AG04449 (cell line): Measurements from ENCODE around the gene ARPIN.
A peak's percentile ranks its signal among the peaks of the same experiment; 100 is the strongest.

Experiments
- CTCF ChIA-PET: fragments of 350-600 bp; formaldehyde crosslinking; extraction: SDS; loops from one replicate; lab custom pipeline; 2021; ENCODE audit warnings: antibody characterized with exemption; lab: Yijun Ruan, JAX
- POLR2A ChIA-PET: fragments of 400-600, 350-600 bp; formaldehyde crosslinking; extraction: SDS; loops from one replicate; lab custom pipeline; 2020; ENCODE audit warnings: antibody characterized with exemption, inconsistent platforms; lab: Yijun Ruan, JAX
- DNase-seq: peaks from one replicate; pipeline ENCODE4 v3.0.0-alpha.2; 2010; ENCODE audit warnings: low read depth, low spot score
- H3K4me3 ChIP-seq: 2 replicates; pipeline ENCODE4 v1.5.1; 2011; ENCODE audit warnings: low read depth, mild to moderate bottlenecking, control low read depth, low read length
- TF ChIP-seq, protein P1 (sequence below): IDR thresholded peaks from one replicate; pipeline ENCODE4 v1.5.1; 2011; ENCODE audit warnings: mild to moderate bottlenecking, moderate library complexity, low read length, control low read depth, inconsistent platforms; ENCODE audit not compliant: insufficient read depth; ENCODE audit errors: missing control alignments

ARPIN gene

DNA sequence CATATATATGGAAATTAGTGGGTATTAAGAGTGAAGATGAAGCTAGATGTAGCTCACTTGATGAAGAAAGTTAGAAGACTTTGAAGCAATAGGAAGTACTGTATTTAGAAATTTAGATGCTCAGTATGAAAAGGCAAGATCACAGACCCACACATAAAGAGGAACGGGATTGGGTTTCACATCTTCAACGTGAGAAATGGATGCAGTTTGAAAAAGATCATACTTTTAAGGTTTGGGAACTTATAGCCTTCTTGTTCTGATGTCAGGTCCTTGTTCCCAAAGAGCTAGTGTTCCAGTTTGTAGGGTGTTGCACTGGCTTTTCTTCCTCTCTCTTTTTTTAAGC lies 35.7 kb downstream of the ARPIN start:
- CTCF ChIA-PET: interaction anchor here (0.6 to 9.3 kb wide), 11 partner anchors 11 to 344 kb away, joined by 3 to 842 read pairs (median 6); partner anchors contain the start of genes ANPEP, MESP1 and MESP2
- H3K4me3 ChIP-seq: no peak overlapping the region
- TF ChIP-seq, protein P1, sequence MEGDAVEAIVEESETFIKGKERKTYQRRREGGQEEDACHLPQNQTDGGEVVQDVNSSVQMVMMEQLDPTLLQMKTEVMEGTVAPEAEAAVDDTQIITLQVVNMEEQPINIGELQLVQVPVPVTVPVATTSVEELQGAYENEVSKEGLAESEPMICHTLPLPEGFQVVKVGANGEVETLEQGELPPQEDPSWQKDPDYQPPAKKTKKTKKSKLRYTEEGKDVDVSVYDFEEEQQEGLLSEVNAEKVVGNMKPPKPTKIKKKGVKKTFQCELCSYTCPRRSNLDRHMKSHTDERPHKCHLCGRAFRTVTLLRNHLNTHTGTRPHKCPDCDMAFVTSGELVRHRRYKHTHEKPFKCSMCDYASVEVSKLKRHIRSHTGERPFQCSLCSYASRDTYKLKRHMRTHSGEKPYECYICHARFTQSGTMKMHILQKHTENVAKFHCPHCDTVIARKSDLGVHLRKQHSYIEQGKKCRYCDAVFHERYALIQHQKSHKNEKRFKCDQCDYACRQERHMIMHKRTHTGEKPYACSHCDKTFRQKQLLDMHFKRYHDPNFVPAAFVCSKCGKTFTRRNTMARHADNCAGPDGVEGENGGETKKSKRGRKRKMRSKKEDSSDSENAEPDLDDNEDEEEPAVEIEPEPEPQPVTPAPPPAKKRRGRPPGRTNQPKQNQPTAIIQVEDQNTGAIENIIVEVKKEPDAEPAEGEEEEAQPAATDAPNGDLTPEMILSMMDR: no peak
- POLR2A ChIA-PET: no interaction called here
- no peak for DNase-seq

DNA sequence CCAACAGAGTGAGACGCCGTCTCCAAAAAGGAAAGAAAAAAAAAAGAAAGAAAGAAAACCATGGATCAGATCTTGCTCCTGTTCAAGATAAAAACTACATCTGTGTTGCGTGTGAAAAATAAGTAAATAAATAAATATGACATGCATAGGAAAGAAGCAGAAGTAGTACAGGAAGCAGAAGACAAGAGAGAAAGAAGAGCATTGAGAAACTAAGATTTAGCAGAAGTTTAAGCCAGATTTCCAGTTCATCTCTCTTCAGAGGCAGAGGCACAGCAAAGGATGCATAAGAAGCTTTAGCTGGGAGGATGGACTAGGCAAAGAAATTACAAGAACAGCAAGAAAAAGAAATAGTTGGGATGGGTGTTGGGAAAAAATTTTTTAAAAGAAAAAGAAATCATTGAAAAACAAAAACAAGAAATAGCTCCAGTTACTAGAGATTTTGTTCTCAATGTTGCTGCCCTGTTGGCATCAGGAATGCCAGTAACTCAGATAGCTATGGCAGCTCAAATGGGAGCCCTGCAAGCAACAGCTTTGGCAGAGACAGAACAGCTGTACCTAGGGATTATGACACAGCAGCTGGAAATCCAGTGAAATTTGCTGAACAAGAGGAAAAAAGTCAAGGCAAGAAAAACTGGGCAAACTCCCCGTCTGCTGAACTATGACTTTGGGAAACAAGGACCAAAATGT lies 36.2 kb downstream of the ARPIN start:
- POLR2A ChIA-PET: interaction anchor here (0.7 kb wide), 1 partner anchor 218 kb away, joined by 5 read pairs; no protein-coding TSS in a partner anchor
- TF ChIP-seq, protein P1: no peak

DNA sequence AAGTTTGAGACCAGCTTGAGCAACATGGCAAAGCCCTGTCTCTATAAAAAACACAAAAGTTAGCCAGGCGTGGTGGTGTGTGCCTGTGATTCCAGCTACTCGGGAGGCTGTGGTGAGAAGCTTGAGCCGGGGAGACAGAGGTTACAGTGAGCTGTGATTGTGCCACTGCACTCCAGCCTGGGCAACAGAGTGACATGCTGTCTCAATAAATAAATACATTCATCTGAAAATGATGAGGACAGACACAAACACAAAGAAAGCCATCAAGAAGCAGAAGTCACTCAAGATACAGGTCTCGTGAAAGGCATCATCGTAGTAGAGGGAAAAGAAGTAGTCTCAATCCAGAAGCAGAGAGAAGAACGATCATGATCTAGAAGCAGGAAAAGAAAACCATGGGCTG lies 37.0 kb downstream of the ARPIN start:
- POLR2A ChIA-PET: no interaction called here
- DNase-seq: no peak
- H3K4me3 ChIP-seq: no peak overlapping the region
- TF ChIP-seq, protein P1: no peak
- CTCF ChIA-PET: interaction anchor here (0.7 to 9.3 kb wide), 20 partner anchors 12 to 213 kb away, joined by 3 to 842 read pairs (median 8); partner anchors contain the start of genes MESP1 and MESP2

More for the DNA sequence above, 36.2 kb downstream of the ARPIN start:
- H3K4me3 ChIP-seq: no peak overlapping the region
- CTCF ChIA-PET: interaction anchor here (0.6 to 9.3 kb wide), 14 partner anchors 12 to 345 kb away, joined by 3 to 842 read pairs (median 6); partner anchors contain the start of genes ANPEP, MESP1 and MESP2
- no peak for DNase-seq

DNA sequence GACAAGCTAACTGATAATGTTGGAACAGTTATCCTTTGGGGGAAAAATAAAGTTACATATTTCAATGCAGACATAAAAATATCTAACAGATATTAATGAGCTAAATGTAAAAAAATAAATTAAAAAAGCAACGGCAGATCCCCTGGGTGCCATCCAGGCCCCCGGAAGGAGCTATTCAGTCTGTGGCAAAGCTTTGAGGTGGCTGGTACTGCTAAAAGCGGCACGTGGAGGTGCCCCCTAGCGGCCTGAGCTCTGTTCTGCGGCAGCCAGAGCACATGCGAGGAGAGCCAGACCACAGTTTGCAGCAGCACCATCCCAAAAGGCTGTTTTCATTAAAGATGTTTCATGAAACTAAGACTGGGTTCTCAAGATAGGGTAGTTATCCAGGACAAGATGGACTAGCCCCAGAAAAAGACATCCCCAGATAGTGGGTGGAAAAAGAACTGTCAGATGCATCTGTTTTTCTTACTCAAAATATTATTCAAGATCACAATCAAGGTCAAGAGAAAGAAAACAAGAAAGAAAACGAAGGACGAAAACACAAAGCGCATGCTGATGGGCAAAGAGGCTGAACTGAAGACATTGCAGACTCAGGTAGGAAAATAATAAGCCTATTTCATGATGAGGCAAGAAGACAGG lies 37.7 kb downstream of the ARPIN start:
- TF ChIP-seq, protein P1: peak; percentile 99
- no peak for DNase-seq
- POLR2A ChIA-PET: interaction anchor here (0.8 to 1.2 kb wide), 3 partner anchors 11 to 60 kb away, joined by 3 to 8 read pairs (median 4); partner anchors contain the start of gene ANPEP
- CTCF ChIA-PET: interaction anchor here (0.7 to 9.3 kb wide), 52 partner anchors 8 to 254 kb away, joined by 3 to 842 read pairs (median 5); partner anchors contain the start of genes ANPEP, AP3S2, ARPIN and MESP1
- H3K4me3 ChIP-seq: no peak overlapping the region

DNA sequence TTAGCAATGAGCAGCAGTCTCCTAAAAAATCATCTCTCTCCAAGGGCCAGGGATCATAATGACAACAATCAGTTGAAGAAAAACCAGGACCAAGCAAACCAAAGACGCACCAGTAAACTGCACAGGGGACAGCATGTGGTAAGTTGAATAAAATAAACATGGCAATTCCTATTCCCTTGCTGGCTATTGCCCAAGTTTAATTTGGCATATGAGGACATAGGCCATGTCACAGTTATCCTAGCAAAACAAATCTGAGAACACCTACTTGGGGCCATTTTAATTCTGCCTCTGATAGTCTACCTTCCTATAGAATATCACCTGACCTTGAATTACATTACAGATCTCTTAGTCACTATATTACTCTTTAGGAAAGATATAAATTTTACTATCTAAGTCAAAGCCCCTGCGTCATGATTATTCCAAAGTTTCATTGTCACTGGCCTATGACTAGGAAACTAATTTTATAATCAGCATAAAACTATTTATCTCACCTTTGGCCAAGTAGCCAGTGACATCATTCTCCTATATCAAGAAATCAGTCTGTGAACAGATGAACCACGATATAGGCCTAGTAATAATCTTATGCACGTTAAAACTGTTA lies 42.0 kb downstream of the ARPIN start:
- DNase-seq: no peak
- CTCF ChIA-PET: interaction anchor here (1.5 to 9.3 kb wide), 3 partner anchors 9 to 116 kb away, joined by 4 to 842 read pairs (median 147); partner anchors contain the start of gene MESP1
- POLR2A ChIA-PET: no interaction called here

More for the DNA sequence above, 42.0 kb downstream of the ARPIN start:
- H3K4me3 ChIP-seq: no peak overlapping the region
- TF ChIP-seq, protein P1: no peak
